Activated CD4-positive, CD25-positive, alpha-beta regulatory T cell treated with anti-CD3 and anti-CD28 coated beads, Interleukin-2, amount 50 U/mL, for 16 hours (primary cell): ENCODE data around the gene TRPC4.
"Not testable (repeated sequence)": the region's sequence is repeated elsewhere in the genome, so short reads cannot be mapped to it uniquely, and the experiment has no call there.

Source experiments
- DNase-seq: peaks from one replicate; pipeline ENCODE4 v3.0.0-alpha.2; 2020; ENCODE audit warnings: low read depth, low spot score

Gene TRPC4

GRCh38 chr13:37833411-37833810 lies 36.2 kb downstream of the TRPC4 start:
- DNase-seq, result no peak

GRCh38 chr13:37816276-37816675 lies 53.3 kb downstream of the TRPC4 start:
- no peak for DNase-seq

GRCh38 chr13:37811441-37811840 lies 58.1 kb downstream of the TRPC4 start:
- DNase-seq, result no peak

- DNase-seq, result no peak
Measured at GRCh38 chr13:37806666-37807065, 62.9 kb downstream of the TRPC4 start.

- DNase-seq, result no peak
Measured at GRCh38 chr13:37797631-37798030, 71.9 kb downstream of the TRPC4 start.

- DNase-seq, result not testable (repeated sequence)
Measured at GRCh38 chr13:37796795-37797194, 72.8 kb downstream of the TRPC4 start.

GRCh38 chr13:37795326-37795725 lies 74.2 kb downstream of the TRPC4 start:
- no peak for DNase-seq

GRCh38 chr13:37791699-37792098 lies 77.9 kb downstream of the TRPC4 start:
- DNase-seq, result no peak

- no peak for DNase-seq
Measured at GRCh38 chr13:37788346-37788745, 81.2 kb downstream of the TRPC4 start.

GRCh38 chr13:37777676-37778075 lies 91.9 kb downstream of the TRPC4 start:
- DNase-seq, result no peak

- no peak for DNase-seq
Measured at GRCh38 chr13:37775871-37776270, 93.7 kb downstream of the TRPC4 start.

- DNase-seq, result no peak
Measured at GRCh38 chr13:37772644-37773043, 96.9 kb downstream of the TRPC4 start.

- no peak for DNase-seq
Measured at GRCh38 chr13:37769545-37769944, 100.0 kb downstream of the TRPC4 start.

GRCh38 chr13:37769078-37769477 lies 100.5 kb downstream of the TRPC4 start:
- no peak for DNase-seq

GRCh38 chr13:37766502-37766901 lies 103.1 kb downstream of the TRPC4 start:
- no peak for DNase-seq

- no peak for DNase-seq
Measured at GRCh38 chr13:37755349-37755748, 114.2 kb downstream of the TRPC4 start.

- DNase-seq, result no peak
Measured at GRCh38 chr13:37753776-37754175, 115.8 kb downstream of the TRPC4 start.

GRCh38 chr13:37752146-37752545 lies 117.4 kb downstream of the TRPC4 start:
- DNase-seq, result no peak

GRCh38 chr13:37751025-37751424 lies 118.5 kb downstream of the TRPC4 start:
- DNase-seq, result no peak

- DNase-seq, result no peak
Measured at GRCh38 chr13:37748913-37749312, 120.7 kb downstream of the TRPC4 start.

- DNase-seq, result no peak
Measured at GRCh38 chr13:37747071-37747612, 122.4 kb downstream of the TRPC4 start.

- DNase-seq, result no peak
Measured at GRCh38 chr13:37741536-37741935, 128.0 kb downstream of the TRPC4 start.

GRCh38 chr13:37736045-37736444 lies 133.5 kb downstream of the TRPC4 start:
- no peak for DNase-seq

GRCh38 chr13:37735293-37735692 lies 134.3 kb downstream of the TRPC4 start:
- DNase-seq, result no peak
